NOMO-1 treated with DMSO at 0.1 percent for 48 hours (cell line): ENCODE results near the gene NUTF2.

ENCODE experiments used
- DNase-seq: peaks from one replicate; lab custom pipeline; 2025; ENCODE audit not compliant: unreplicated experiment; lab: John Stamatoyannopoulos, UW

Gene NUTF2

GRCh38 chr16:67846320-67847063 is at the start of gene NUTF2:
Gene NUTF2 (plus strand): TSS chr16:67846933. CDS start chr16:67865131, 18,198 bp downstream.
- peak; percentile 96 for DNase-seq

- no peak for DNase-seq
Measured at GRCh38 chr16:67800338-67800926, 46.3 kb upstream of the NUTF2 start.

GRCh38 chr16:67801241-67801640 is 45.5 kb upstream of the NUTF2 start:
- no peak for DNase-seq

GRCh38 chr16:67801883-67802282 is 44.9 kb upstream of the NUTF2 start:
- DNase-seq: no peak

GRCh38 chr16:67803894-67804293 is 42.8 kb upstream of the NUTF2 start:
- no peak for DNase-seq

- DNase-seq: no peak
Measured at GRCh38 chr16:67804853-67805542, 41.7 kb upstream of the NUTF2 start.

- no peak for DNase-seq
Measured at GRCh38 chr16:67805718-67806427, 40.9 kb upstream of the NUTF2 start.

- peak; percentile 99 for DNase-seq
Measured at GRCh38 chr16:67806428-67807147, 40.1 kb upstream of the NUTF2 start, which contains the start of the genes RANBP10 and TSNAXIP1. Gene RANBP10 (minus strand): TSS chr16:67806560. CDS start chr16:67806536, 24 bp downstream. Gene TSNAXIP1 (plus strand): TSS chr16:67806889. CDS start chr16:67807150, 261 bp downstream.

GRCh38 chr16:67807148-67807682 is 39.5 kb upstream of the NUTF2 start:
- DNase-seq: no peak

- no peak for DNase-seq
Measured at GRCh38 chr16:67811899-67812298, 34.8 kb upstream of the NUTF2 start.

- no peak for DNase-seq
Measured at GRCh38 chr16:67814567-67814966, 32.2 kb upstream of the NUTF2 start.

GRCh38 chr16:67820608-67821259 is 26.0 kb upstream of the NUTF2 start:
- no peak for DNase-seq

- DNase-seq: no peak
Measured at GRCh38 chr16:67822511-67822910, 24.2 kb upstream of the NUTF2 start.

GRCh38 chr16:67825119-67825518 is 21.6 kb upstream of the NUTF2 start:
- no peak for DNase-seq

- no peak for DNase-seq
Measured at GRCh38 chr16:67825906-67826305, 20.8 kb upstream of the NUTF2 start.

GRCh38 chr16:67828651-67829050 is 18.1 kb upstream of the NUTF2 start:
- no peak for DNase-seq

- no peak for DNase-seq
Measured at GRCh38 chr16:67833030-67833414, 13.7 kb upstream of the NUTF2 start.

- peak; percentile 90 for DNase-seq
Measured at GRCh38 chr16:67833415-67834241, 13.1 kb upstream of the NUTF2 start.

- no peak for DNase-seq
Measured at GRCh38 chr16:67834242-67834614, 12.5 kb upstream of the NUTF2 start.
